Calu3 (cell line): ENCODE results near the gene BBLN. TPM values are rescaled to one million over a fixed set of nuclear protein-coding genes. Genes with fewer than 3 reads are reported as not detected.
"Not testable (repeated sequence)": the region's sequence is repeated elsewhere in the genome, so short reads cannot be mapped to it uniquely, and the experiment has no call there.

Experiments used
- Bru-seq: library from RNA; stranded (reverse); fragments of 400-500 nt; gene quantifications from one replicate; lab custom pipeline; 2021; lab: Mats Ljungman, UMichigan
- BruChase-seq, 2 experiments: library from RNA; stranded (reverse); fragments of 400-500 nt; gene quantifications; one replicate each; lab custom pipeline; 2021; lab: Mats Ljungman, UMichigan
- BruUV-seq: library from RNA; stranded (reverse); fragments of 400-500 nt; replicated peaks from 2 replicates; lab custom pipeline; 2021; lab: Mats Ljungman, UMichigan
- CTCF ChIA-PET: fragments of 300-600 bp; sonication (Branson Sonifier 250); formaldehyde crosslinking; loops from one replicate; lab custom pipeline; 2022; ENCODE audit warnings: antibody characterized with exemption; lab: Charles Lee
- DNase-seq: peaks from one replicate; pipeline ENCODE4 v3.0.0; 2022
- H3K27ac Mint-ChIP-seq: one replicate; pipeline ENCODE4 v1.8.0; 2022; ENCODE audit warnings: mixed read lengths; ENCODE audit not compliant: unreplicated experiment
- H3K27me3 Mint-ChIP-seq: one replicate; pipeline ENCODE4 v1.8.0; 2022; ENCODE audit warnings: mixed read lengths; ENCODE audit not compliant: unreplicated experiment
- H3K36me3 Mint-ChIP-seq: one replicate; pipeline ENCODE4 v1.8.0; 2022; ENCODE audit warnings: mild to moderate bottlenecking, moderate library complexity, mixed read lengths; ENCODE audit not compliant: insufficient read depth, unreplicated experiment
- H3K4me1 Mint-ChIP-seq: one replicate; pipeline ENCODE4 v1.8.0; 2022; ENCODE audit warnings: mild to moderate bottlenecking, low read depth, mixed read lengths; ENCODE audit not compliant: unreplicated experiment
- H3K4me3 Mint-ChIP-seq: one replicate; pipeline ENCODE4 v1.8.0; 2022; ENCODE audit warnings: mild to moderate bottlenecking, low read depth, moderate library complexity, mixed read lengths; ENCODE audit not compliant: unreplicated experiment
- H3K9me3 Mint-ChIP-seq: one replicate; pipeline ENCODE4 v1.8.0; 2022; ENCODE audit warnings: low read depth, mixed read lengths; ENCODE audit not compliant: unreplicated experiment
- CTCF ChIP-seq: fragments of 200-600 bp; IDR thresholded peaks from one replicate; pipeline ENCODE4 v1.8.0; 2022; ENCODE audit warnings: antibody characterized with exemption; ENCODE audit not compliant: unreplicated experiment
- intact Hi-C: fragments of 100-400 bp; cut with micrococcal nuclease; formaldehyde crosslinking; loops from one replicate; pipeline ENCODE4 v1.10.0; 2022; ENCODE audit not compliant: unreplicated experiment
- long read RNA-seq: library from polyadenylated mRNA; stranded (forward); transcript quantifications from one replicate; pipeline ENCODE4 v2.0.0, GENCODE V29; 2022
- total RNA-seq: library from RNA; stranded (reverse); gene quantifications from 2 replicates; pipeline ENCODE4 v1.2.3, GENCODE V29; 2022

BBLN gene
- 77.6 and 82.3 TPM in 2 replicates for total RNA-seq
- Bru-seq, nascent RNA = percentile 68 among the genes with signal in this experiment
- BruChase-seq, experiment 1, labeled RNA remaining after a 6-hour chase = percentile 76 among the genes with signal in this experiment
- BruChase-seq, experiment 2, labeled RNA remaining after a 2-hour chase = percentile 67 among the genes with signal in this experiment
- long read RNA-seq, transcript C9orf16-201 (2 exons, 713 nt) = major isoform, 122 of 150 reads
- long read RNA-seq, partial matches to known transcripts = 1 of 150 reads
- long read RNA-seq, other reads (novel, unspliced or antisense) = 25 of 150 reads

GRCh38 chr9:128159784-128160602, at the start of gene BBLN:
TSS of gene BBLN (plus strand) at chr9:128160265. CDS start at chr9:128160408, 143 bp downstream.
- BruUV-seq = no TSS peak
- intact Hi-C loops = no loop called here
- H3K27ac Mint-ChIP-seq = peak within 1 kb of the TSS; percentile 89
- no peak for TF ChIP-seq CTCF
- CTCF ChIA-PET = interaction anchor here (0.6 to 2.1 kb wide), 3 partner anchors 32 to 66 kb away, joined by 3 to 6 read pairs (median 4); no protein-coding TSS in a partner anchor
- peak; percentile 94 for DNase-seq
- no peaks in the 10 kb centered on the region for H3K27me3 Mint-ChIP-seq
- no peaks in the 10 kb centered on the region for H3K4me1 Mint-ChIP-seq
- peak within 1 kb of the TSS; percentile 63 for H3K4me3 Mint-ChIP-seq
- no peaks in the 10 kb centered on the region for H3K9me3 Mint-ChIP-seq
- peaks cover 78% of the 10 kb centered on the region for H3K36me3 Mint-ChIP-seq

- H3K27ac Mint-ChIP-seq, intact Hi-C loops, H3K9me3 Mint-ChIP-seq, BruUV-seq, CTCF ChIA-PET, DNase-seq, H3K27me3 Mint-ChIP-seq, H3K4me3 Mint-ChIP-seq: not testable (repeated sequence)
- peaks cover 69% of the 10 kb centered on the region for H3K36me3 Mint-ChIP-seq
- peaks cover 16% of the 10 kb centered on the region for H3K4me1 Mint-ChIP-seq
Measured at GRCh38 chr9:128111726-128112125, 48.3 kb upstream of the BBLN start.

GRCh38 chr9:128113526-128114325, 46.3 kb upstream of the BBLN start:
- BruUV-seq = no TSS peak
- CTCF ChIA-PET = no interaction called here
- TF ChIP-seq CTCF = no peak
- no peaks in the 10 kb centered on the region for H3K9me3 Mint-ChIP-seq
- peak overlapping the region; percentile 77 for H3K27ac Mint-ChIP-seq
- peaks cover 64% of the 10 kb centered on the region for H3K36me3 Mint-ChIP-seq
- no peak for DNase-seq
- intact Hi-C loops = no loop called here
- no peaks in the 10 kb centered on the region for H3K27me3 Mint-ChIP-seq
- peaks cover 16% of the 10 kb centered on the region for H3K4me1 Mint-ChIP-seq
- no peak overlapping the region for H3K4me3 Mint-ChIP-seq

GRCh38 chr9:128114326-128115186, 45.5 kb upstream of the BBLN start:
- Mint-ChIP-seq H3K4me3 (peak overlapping the region; percentile 34), H3K27ac (peak overlapping the region; percentile 75), H3K9me3 (no peaks in the 10 kb centered on the region), H3K27me3 (no peaks in the 10 kb centered on the region), H3K4me1 (peaks cover 16% of the 10 kb centered on the region), H3K36me3 (peaks cover 64% of the 10 kb centered on the region)
- intact Hi-C loops = no loop called here
- TF ChIP-seq CTCF = no peak
- DNase-seq = no peak
- BruUV-seq = TSS peak; percentile 22
- CTCF ChIA-PET = interaction anchor here (1.5 kb wide), 1 partner anchor 63 kb away, joined by 4 read pairs; no protein-coding TSS in a partner anchor
